Measurements from ENCODE around the gene B3GALT2.
"Not testable (repeated sequence)": the region's sequence is repeated elsewhere in the genome, so short reads cannot be mapped to it uniquely, and the experiment has no call there.

The B3GALT2 gene, protein sequence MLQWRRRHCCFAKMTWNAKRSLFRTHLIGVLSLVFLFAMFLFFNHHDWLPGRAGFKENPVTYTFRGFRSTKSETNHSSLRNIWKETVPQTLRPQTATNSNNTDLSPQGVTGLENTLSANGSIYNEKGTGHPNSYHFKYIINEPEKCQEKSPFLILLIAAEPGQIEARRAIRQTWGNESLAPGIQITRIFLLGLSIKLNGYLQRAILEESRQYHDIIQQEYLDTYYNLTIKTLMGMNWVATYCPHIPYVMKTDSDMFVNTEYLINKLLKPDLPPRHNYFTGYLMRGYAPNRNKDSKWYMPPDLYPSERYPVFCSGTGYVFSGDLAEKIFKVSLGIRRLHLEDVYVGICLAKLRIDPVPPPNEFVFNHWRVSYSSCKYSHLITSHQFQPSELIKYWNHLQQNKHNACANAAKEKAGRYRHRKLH

DNA sequence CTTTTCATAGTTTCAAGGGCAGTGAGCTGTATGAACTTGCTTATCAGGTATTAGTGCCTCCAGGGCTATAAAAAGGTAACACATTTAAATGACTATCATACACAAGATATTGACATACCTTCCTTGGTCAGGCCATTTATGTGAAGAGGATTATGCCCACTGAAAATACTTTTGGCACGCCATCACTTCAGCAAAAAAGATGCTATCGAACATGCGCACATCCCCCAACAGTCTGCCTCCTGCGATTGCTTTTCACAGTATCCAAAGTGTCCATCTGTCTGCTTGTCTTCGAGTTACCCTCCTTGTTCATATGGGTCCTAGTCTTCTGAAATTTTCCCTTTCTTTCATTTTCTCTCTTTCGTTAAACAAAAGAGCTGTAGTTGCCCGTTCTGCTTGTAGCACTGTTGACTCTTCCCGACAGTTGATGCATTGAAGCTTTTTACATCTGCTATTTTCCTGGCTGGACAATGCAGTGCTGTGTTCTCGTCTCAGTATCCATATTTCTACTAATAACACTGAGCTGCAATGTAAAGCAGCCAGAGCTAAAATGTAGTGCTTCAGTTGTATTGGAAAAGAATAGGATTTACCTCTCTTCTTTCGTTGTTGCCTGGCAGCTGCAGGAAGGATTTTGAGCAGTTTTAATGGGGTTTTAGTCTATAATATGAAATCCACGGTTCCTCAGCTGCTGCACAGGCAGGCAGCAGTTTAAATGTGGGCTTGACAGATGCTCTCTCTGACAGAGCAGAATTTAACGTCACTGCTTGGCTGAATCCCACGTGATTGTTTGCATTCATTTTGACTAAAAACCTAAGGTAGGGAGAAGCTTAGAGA lies at the start of gene B3GALT2:
B3GALT2 (minus strand) TSS at position 713 of the 831 bp plus-strand sequence. CDS start 5,051 bp downstream, outside the sequence.
- DNase-seq (ENCODE audit: low read depth in 2 of 2), result no peak

DNA sequence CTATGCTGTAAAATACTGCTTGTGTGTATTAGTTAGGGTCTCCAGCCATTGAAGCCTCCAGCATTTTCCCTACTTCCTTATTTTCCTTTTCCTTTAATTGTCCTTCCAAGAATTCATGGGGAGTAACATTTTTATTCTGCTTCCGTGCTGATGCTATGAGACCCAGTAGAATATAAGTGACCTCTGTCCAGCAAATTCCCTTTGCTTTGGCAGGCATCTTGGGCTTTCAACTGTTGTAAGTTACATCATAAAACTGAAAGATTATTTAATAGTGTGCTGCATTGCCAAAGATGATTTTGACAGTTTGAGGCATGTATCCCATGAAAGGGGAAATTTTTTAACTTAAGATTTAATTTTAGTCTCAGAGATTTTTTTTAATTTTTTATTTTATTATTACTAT lies 48.1 kb upstream of the B3GALT2 start:
- DNase-seq (ENCODE audit: low read depth in 2 of 2), result no peak

DNA sequence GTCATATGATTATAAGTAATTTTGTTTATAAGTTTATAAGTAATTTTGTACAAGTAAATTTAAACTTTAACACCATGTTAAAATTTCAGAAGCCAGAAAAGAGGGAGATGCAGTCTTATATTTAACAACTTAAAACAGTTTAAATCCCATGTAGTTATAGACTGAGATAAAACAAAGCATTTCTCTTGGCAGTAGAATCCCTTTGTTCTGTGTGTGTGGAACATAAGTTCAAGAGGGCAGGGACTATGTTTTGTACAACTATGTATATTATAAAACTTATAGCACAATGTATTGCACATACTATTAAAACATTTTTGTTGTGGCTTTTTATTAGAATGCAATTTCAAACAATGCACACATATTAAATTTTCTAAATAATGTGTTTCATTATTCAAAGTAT lies 44.7 kb upstream of the B3GALT2 start:
- DNase-seq (ENCODE audit: low read depth in 2 of 2), result not testable (repeated sequence)

DNA sequence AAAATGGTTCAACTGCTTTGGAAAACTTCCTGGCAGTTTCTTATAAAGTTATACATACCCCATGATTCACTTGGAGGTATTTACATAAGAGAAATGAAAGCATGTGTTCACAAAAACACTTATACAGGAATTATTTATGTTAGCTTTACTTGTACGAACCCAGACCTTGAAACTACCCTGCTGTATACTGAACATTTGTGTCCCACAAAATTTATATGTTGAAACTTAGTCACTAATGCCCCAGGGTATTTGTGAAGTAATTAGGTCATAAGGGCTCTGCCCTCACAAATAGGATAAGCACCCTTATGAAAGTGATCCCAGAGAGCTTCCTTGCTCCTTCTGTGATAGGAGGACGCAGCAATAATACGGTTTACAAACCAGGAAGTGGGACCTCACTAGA lies 42.7 kb upstream of the B3GALT2 start:
- DNase-seq (ENCODE audit: low read depth in 2 of 2), result no peak

DNA sequence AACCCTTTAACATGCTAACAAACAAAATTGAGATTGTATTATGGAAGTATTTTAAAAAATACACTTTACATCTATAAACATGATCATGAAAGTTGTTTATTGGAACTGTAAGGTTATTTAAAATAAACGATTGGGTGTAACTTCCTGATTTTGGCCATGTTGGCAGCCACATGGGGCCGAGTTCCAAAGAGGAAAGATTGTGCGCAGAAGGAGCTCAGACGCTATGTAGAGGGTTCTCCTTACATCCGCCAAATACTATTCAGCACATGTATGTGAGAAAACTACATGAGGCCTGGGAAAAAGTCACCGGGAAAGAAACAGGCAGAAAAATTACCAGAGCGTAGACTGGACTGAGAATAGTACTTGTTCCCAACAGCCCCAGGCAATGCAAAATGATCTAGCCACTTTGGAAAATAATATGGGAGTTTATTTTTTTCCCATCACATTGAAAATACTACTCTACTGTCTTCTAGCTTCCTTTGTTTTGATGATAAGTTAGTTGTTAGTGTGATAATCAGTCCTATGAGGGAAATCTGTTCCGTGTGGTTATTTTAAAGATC lies 35.7 kb upstream of the B3GALT2 start:
- no peak for DNase-seq (ENCODE audit: low read depth in 2 of 2)

DNA sequence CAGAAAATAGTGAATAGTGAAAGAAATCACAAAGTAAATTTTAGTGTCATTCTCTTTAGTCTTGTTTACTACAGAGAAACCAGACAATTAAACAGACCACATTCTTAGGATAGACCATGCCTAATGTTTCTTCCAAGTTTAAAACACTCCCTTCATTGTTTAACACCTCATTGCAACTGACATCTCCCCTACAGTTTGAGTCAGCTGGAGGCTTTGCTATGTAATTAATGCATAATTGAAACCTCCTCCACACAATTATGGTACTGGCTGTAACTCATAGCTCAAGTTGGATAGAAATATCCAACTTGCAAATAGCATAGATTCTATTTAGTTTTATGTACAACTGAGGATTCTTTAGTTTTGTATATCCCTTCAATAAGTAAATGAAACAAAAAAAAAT lies 35.2 kb upstream of the B3GALT2 start:
- no peak for DNase-seq (ENCODE audit: low read depth in 2 of 2)

DNA sequence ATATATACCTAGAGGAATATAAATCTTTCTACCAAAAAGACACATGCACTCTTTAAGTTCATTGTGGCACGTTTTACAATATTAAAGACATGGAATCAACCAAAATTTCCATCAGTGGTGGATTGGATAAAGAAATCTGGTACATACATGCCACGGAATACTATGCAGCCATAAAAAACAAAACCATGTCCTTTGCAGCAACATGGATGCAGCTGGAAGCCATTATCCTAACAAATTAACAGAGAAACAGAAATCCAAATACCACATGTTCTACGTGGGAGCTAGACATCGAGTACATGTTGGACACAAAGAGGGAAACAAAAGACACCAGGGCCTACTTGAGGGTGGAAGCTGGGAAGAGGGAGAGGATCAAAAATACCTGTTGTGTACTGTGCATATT lies 33.0 kb upstream of the B3GALT2 start:
- DNase-seq (ENCODE audit: low read depth in 2 of 2), result no peak

DNA sequence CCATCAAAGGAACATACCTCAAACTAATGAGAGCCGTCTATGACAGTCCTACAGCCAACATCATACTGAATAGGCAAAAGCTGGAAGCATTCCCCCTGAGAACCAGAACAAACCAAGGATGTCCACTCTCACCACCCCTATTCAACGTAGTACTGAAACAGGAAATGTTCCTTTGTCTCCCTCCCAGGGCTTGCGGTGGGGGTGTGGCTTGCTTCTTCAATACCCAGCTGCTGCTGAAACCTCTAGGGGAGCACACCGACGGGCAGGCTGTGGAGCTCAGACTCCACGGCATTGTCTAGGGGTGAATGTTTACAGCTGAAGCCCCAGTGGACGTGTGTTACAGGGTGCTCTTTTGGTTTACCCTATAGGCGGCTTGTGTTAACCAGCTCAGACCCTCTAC lies 30.5 kb upstream of the B3GALT2 start:
- DNase-seq (ENCODE audit: low read depth in 2 of 2), result no peak

DNA sequence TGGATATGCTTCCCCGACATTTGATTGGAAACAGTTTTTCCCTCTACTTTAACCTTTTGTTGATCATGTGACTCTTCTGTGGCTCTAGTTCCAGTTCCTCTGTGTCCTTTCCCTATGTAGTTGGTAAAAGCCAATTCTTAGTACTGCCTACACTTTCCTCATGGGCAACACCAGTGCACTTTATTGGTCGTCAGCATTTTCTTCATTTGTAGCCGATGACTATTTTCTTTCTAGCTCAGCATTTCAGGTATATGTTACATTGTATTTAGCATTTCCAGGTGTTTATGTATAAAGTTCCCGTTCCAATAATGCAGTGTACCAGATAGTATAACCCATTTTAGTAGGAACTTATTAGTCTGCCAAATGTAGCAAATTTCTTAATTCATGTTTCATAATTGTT lies 27.6 kb upstream of the B3GALT2 start:
- DNase-seq (ENCODE audit: low read depth in 2 of 2), result no peak

DNA sequence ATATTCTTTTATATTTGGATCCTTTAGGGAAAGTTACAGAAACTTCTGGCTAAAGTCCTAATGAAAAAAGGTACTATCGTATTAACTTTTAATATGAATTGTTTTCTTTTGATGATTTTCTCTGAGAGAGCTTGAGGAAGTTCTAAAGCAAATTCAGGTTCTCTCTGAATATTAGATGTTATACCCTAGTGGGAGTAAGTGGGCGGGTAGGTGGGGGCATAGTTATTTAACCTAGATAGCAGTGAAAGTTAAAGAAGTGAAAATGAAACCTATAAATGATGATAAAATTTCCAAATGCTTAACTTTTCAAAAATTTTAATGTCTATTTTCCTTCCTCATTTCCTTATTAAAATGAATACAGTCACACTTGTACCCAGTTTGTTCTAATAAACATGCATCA lies 26.2 kb upstream of the B3GALT2 start:
- no peak for DNase-seq (ENCODE audit: low read depth in 2 of 2)

DNA sequence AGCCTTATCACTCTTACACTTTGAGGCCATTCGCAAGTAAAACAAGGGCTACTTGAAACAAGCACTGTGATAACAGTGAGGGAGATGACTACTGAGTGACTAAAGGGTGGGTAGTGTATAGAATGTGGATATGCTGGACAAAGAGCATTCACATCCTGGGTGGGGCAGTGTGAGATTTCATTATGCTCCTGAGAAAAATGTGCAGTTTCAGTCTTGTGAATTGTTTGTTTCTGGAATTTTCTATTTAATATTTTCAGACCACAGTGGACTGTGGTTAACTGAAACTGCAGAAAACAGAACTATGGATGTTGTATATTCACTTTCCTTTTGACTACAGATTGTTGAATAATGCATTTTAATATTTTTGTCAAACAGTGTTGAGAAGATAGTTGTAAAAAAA lies 25.1 kb upstream of the B3GALT2 start:
- DNase-seq (ENCODE audit: low read depth in 2 of 2), result no peak

DNA sequence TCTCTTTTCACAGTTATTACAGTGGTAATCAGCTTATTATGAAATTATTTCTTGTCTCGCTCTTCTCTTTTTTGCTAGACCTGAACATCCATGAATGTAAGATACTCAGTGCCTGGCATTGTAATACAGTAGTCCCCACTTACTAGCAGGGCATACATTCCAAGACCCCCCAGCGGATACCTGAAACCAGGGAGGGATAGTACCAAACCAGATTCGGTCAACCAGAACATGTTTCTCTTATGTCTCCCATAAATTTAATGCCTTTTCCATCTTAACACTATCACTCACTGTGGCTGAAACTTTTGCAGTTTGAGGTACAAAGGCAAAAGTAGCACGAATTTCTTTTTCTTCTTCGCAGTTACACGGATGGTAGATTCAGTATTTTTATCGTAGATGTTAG lies 24.6 kb upstream of the B3GALT2 start:
- DNase-seq (ENCODE audit: low read depth in 2 of 2), result no peak

DNA sequence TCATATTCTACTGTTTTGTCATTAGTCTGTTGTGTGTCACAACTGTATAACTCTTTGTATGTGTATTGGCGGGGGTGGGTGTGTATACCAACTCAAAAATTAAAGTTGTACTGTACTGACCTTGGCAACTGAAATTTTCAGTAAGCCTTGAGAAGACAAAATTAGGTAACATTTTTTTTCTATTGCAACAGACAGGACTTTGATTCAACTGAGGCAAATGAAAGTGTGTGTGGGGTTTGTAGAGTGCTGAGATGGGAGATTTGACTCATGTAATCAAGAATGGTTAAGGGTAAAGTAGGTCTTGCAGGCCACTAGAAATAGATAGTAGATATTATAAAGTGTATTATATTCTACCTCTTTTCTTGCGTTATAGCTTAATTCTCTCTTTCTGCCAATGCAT lies 14.6 kb upstream of the B3GALT2 start:
- no peak for DNase-seq (ENCODE audit: low read depth in 2 of 2)

DNA sequence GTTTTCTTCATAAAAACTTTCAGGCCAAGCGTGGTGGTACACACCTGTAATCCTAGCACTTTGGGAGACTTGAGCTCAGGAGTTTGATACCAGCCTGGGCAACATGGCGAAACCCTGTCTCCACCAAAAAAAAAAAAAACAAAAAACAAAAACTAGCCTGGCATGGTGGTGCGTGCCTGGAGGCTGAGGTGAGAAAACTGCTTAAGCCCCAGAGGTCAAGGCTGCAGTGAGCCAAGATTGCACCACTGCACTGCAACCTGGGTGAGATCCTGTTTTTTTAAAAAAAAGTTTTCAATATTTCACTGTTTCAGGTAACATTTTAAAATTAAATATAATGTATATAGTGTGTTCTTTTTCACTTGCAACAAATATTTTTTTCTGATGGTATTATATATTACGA lies 13.5 kb upstream of the B3GALT2 start:
- no peak for DNase-seq (ENCODE audit: low read depth in 2 of 2)

DNA sequence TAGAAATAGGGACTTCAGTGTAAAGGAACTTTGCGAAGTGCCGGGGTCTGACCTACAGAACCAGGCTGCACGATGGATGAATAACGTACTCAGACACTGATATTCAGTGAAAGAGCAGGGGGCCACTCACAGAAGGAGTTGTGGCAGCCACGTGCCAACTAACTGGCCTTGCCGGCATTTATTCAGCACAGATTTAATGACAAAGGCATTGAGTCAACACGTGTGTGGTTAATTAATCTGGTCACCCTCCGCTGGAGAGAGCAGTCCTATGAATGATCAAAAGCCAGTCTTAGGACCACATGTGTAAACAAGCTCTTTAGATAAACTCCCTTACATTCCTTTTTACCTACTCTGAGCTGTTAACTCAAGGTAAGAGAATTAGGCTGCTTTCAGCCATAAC lies 6.2 kb upstream of the B3GALT2 start:
- DNase-seq (ENCODE audit: low read depth in 2 of 2), result no peak

DNA sequence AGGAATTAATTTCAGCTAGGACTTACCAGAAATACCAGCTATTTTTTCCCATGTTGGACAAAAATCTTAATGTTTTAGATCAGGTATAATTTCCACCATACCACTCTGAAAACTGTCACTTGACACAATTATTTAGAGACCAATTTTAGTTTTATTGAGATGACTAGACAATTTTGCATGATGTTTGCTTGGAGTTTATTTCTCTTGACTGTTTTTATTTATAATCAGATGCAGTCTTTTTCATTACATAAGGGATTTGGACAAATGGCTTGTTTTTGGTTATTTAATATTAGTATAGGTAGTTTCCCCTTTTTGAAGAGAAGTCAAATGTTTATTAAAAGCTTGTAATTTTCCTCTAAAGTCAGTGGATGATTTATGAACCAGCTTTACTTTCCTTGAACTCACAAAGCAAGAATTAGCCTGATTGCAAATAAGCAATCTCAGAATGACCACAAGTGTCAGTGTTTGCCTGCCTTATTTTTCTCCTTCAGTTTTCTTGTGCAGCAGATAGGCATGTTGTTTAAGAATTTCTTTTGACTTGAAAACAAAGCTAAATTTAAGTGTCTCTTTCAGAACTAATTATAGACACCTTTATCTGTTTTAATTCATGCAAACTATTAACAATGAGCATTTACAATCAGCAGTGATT lies 3.8 kb upstream of the B3GALT2 start:
- DNase-seq (ENCODE audit: low read depth in 2 of 2), result no peak

DNA sequence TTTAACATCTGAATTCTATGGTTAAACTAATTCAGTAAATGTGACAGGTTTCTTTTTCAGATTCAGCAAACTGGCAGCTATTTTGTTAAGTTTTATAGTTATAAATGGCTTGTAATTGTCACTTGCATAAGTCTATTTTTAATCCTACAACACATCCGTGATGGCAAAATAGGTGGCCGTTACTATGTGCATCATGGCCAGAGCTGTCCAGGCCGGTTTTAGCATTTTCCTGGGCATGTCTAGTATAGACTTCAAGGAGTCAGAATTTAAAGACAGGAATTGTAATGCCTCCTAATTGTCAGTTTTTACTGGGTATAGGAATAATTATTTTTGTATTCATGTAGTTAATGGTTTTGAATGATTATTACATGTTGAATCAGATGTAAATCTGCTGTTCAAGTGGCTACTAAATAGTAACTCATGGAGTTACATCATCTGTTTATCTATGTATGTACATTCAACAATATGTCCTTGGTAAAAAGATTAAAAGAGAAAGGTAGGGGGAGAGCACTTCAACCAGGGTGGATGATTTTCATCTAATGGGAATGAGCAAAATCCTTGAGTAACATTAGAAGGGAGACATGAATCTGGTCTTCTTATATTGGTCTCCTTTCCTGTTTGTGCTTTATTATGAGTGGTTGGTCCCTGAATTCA lies 3.2 kb upstream of the B3GALT2 start:
- no peak for DNase-seq (ENCODE audit: low read depth in 2 of 2)

DNA sequence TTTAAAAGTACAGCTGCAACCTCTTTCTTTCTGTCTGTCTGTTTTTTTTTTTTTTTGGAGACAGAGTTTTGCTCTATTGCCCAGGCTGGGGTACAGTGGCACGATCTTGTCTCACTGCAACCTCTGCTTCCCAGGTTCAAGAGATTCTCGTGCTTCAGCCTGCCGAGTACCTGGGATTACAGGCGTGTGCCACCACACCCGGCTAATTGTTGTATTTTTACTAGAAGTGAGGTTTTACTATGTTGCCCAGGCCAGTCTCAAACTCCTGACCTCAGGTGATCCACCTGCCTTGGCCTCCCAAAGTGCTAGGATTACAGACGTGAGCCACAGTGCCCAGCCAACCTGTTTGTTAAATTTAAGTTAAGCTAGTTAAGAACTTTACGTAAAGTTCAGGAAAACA lies 2.5 kb upstream of the B3GALT2 start:
- not testable (repeated sequence) for DNase-seq (ENCODE audit: low read depth in 2 of 2)

DNA sequence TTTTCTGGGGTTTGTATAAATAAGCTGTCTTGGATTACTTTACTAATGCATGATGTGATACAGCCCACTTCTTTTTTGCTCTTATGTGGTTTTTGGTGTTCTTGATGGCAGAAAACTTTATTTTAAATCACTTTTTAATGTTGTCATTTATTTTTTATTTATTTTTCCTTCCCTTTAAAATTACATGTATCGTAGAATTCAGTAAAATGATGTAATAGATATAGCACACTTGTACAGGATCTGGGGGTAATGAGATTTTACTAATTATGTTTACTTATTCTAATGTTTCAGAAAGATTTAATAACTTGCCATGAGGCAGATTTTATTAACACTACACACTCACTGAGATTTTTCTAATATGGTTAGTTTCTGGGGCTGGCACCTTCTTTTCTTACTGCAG lies 701 bp upstream of the B3GALT2 start:
- no peak for DNase-seq (ENCODE audit: low read depth in 2 of 2)

DNA sequence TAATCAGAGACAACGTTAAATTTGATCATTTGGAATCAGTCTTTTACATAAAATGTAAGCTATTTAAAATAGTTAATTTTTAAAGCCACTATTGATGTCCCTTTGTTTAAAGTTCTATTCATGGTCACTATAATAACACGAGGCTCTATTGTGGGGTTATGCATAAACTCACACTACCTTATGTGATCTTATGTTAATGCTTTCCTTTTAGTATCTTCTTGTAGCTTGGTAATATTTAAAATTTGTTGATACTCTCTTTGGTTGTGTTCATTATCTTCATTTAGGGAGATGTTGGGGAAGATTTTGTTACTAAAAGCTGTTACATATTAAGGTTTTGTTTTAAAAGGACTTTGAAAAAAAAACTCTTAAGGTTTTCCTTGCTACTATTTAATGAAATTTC lies 1.2 kb downstream of the B3GALT2 start:
- no peak for DNase-seq (ENCODE audit: low read depth in 2 of 2)

DNA sequence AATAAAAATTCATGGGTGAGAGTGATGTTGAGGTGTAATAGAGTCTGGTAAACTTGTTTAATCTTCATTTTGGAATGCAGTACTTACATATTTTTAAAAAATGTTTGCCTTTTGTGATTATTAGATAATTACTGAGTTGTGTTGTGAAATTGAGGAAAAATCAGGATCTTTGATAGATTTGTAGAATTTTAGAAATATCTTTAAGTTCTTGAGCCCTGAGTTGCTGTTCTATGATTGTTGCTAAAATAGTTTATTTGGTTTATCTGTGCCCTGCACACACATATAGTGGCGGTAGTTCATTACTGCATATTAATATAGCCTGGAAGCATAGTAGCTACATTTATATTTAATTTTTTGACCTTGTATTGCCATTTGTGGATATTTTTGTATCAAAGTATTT lies 1.6 kb downstream of the B3GALT2 start:
- no peak for DNase-seq (ENCODE audit: low read depth in 2 of 2)
